Ovary (tissue), 3 donors: Measurements from ENCODE around the gene RAD51AP2.

Source experiments
- POLR2A ChIP-seq: fragments of 450-650 bp; IDR thresholded peaks from one replicate; pipeline ENCODE4 v1.6.1; 2017; ENCODE audit warnings: antibody characterized with exemption, mild to moderate bottlenecking, moderate library complexity
- TF ChIP-seq, protein P1 (sequence below), 3 donors: fragments of 450-650 bp in 2 of 3; fragments of 200-600 bp in 1 of 3; IDR thresholded peaks; one replicate each; pipeline versions ENCODE4 v1.5.1 to v1.8.0; 2016 to 2022; ENCODE audit warnings: antibody characterized with exemption in 3 of 3, mild to moderate bottlenecking in 1 of 3
- donor health status: DM: no; HTN: no; CAD: no.

DNA sequence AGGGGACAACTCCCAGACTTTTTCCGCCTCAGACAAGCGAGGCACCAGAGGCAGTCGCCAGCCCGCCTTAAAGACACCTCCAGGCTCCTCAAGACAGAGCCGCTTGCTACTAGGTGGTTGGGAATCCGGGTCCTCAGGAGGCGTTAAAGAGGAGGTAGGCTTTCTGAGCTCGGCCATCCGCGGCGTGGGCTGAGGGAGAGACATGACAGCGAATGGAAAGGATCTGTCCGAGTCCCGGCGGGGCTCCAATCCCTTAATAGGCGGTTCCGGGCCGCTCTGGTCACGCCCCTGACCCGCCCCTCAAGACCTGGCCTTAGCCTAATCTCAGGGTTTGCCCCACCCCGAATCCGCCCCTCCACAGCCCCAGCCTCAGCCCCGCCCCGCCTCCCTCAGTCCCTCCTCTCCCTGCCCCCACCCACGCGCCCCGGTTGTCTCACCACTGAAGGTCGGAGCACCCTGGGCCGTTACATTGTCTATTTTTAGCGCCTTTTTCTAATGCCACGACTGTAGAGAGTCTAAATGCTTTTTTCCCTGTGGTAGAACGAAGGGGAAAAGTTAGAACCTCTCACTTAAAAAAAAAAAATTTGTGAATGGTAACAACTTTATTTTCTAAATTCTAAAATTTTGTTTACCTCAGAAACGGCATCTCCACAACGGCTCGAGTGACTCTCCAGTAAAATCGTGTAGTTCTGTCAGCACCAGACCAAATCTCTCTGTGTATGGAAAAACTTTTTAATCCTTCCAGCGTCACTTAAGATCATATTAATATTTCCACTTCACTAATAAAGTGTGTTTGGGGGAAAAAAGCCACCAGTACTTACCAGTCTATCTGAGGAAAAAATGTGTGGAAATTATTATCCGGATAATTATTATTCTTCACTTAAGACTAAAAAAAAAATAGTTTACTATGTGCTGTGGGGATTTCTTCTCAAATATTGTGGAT lies at the start of gene RAD51AP2:
- TF ChIP-seq, protein P1, sequence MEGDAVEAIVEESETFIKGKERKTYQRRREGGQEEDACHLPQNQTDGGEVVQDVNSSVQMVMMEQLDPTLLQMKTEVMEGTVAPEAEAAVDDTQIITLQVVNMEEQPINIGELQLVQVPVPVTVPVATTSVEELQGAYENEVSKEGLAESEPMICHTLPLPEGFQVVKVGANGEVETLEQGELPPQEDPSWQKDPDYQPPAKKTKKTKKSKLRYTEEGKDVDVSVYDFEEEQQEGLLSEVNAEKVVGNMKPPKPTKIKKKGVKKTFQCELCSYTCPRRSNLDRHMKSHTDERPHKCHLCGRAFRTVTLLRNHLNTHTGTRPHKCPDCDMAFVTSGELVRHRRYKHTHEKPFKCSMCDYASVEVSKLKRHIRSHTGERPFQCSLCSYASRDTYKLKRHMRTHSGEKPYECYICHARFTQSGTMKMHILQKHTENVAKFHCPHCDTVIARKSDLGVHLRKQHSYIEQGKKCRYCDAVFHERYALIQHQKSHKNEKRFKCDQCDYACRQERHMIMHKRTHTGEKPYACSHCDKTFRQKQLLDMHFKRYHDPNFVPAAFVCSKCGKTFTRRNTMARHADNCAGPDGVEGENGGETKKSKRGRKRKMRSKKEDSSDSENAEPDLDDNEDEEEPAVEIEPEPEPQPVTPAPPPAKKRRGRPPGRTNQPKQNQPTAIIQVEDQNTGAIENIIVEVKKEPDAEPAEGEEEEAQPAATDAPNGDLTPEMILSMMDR (IDR thresholded peaks at IDR 0.05), result no peak
- no peak for TF ChIP-seq POLR2A
